Neutrophil (primary cell): ENCODE results near the gene IL17REL.
A peak's percentile ranks its signal among the peaks of the same experiment; 100 is the strongest.

ENCODE experiments used
- H3K27ac ChIP-seq: fragments of 200-600 bp; sonication (generic); 2 replicates; pipeline ENCODE4 v1.5.1; 2016; ENCODE audit warnings: mild to moderate bottlenecking, moderate library complexity
- H3K27me3 ChIP-seq: fragments of 200-600 bp; sonication (generic); 2 replicates; pipeline ENCODE4 v1.6.0; 2016; ENCODE audit warnings: mild to moderate bottlenecking
- H3K36me3 ChIP-seq: fragments of 200-600 bp; sonication (generic); 2 replicates; pipeline ENCODE4 v1.5.1; 2017
- H3K4me1 ChIP-seq, 2 experiments: fragments of 200-600 bp in 1 of 2; sonication (generic) in 1 of 2; 1 replicate in 1 of 2; 2 replicates in 1 of 2; pipeline versions ENCODE4 v1.5.1 to v1.6.1; 2013 to 2016; ENCODE audit warnings: low read depth in 1 of 2, low read length in 1 of 2, mild to moderate bottlenecking in 1 of 2, moderate library complexity in 1 of 2; ENCODE audit not compliant: control insufficient read depth in 1 of 2, insufficient read depth in 1 of 2
- H3K4me3 ChIP-seq, 2 experiments: fragments of 200-600 bp in 1 of 2; sonication (generic) in 1 of 2; 1 replicate in 1 of 2; 2 replicates in 1 of 2; pipeline ENCODE4 v1.5.1; 2013 to 2016; ENCODE audit warnings: low read depth in 1 of 2, low read length in 1 of 2, mild to moderate bottlenecking in 1 of 2, moderate library complexity in 1 of 2
- H3K9me3 ChIP-seq: fragments of 200-600 bp; sonication (generic); 2 replicates; pipeline ENCODE4 v1.5.1; 2016
- TF ChIP-seq, protein P1 (sequence below): fragments of 200-600 bp; sonication (generic); IDR thresholded peaks from 2 replicates; pipeline ENCODE4 v1.5.1; 2016; ENCODE audit warnings: antibody characterized with exemption

The IL17REL gene

DNA sequence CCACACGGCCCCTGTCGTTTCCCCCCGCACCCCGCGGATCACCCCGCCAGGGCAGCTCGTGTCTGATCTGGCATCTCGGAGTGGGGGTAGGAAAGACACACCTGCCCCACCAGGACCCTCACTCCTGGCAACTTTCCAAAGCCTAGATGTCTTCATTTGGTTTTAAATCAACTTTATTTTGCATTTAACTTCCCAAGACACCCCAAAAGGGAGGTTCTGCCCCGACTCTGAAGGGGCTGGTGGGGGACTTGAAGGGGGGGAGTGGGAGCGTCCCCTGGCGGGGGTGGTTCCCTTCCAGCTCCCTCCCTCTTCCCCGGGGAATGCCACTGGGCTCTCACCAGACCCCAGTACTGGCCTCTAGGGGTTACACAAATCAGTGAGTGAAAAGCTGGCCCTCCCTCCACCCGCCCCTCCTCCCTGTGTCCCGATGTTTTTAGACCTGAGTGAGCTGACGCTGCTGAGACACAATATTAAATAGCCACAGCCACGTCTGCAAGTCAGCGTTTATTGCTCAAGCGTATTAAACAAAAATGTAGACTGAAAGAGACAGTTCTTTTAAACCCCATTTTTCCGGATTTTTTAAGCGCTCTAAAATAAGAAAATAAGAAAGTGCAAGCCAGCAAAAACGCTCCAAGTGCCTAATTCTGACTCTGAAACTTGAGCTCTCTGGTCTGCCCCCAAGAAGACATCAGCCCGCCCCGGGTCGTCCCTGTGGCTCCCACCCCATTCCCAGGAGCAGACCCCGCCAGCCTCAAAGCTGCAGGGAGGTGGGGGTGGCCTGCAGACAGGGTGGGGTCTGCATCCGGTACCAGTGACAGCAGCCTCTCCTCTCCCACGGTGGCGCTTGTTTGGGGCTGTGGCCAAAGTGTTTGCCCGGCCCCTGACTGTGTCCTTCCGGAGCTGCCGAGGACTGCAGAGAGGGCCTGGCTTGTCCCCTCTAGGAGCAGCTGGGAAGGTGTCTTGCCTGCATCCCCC, 46.6 kb upstream of the IL17REL start:
- peaks cover 37% of the 10 kb centered on the region for H3K27me3 ChIP-seq
- H3K27ac ChIP-seq = no peak overlapping the region
- H3K4me1 ChIP-seq = peaks cover 35 to 42% of the 10 kb centered on the region in 2 experiments
- peaks cover 6% of the 10 kb centered on the region for H3K36me3 ChIP-seq
- TF ChIP-seq, protein P1, sequence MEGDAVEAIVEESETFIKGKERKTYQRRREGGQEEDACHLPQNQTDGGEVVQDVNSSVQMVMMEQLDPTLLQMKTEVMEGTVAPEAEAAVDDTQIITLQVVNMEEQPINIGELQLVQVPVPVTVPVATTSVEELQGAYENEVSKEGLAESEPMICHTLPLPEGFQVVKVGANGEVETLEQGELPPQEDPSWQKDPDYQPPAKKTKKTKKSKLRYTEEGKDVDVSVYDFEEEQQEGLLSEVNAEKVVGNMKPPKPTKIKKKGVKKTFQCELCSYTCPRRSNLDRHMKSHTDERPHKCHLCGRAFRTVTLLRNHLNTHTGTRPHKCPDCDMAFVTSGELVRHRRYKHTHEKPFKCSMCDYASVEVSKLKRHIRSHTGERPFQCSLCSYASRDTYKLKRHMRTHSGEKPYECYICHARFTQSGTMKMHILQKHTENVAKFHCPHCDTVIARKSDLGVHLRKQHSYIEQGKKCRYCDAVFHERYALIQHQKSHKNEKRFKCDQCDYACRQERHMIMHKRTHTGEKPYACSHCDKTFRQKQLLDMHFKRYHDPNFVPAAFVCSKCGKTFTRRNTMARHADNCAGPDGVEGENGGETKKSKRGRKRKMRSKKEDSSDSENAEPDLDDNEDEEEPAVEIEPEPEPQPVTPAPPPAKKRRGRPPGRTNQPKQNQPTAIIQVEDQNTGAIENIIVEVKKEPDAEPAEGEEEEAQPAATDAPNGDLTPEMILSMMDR = no peak
- peak overlapping the region; percentile 6 to 49 for H3K4me3 ChIP-seq
- no peaks in the 10 kb centered on the region for H3K9me3 ChIP-seq

- H3K27ac ChIP-seq = no peak within 1 kb of the TSS
- TF ChIP-seq, protein P1 = no peak
- peak within 1 kb of the TSS; percentile 6 to 49 for H3K4me3 ChIP-seq
- H3K36me3 ChIP-seq = no peaks in the 10 kb centered on the region
- H3K4me1 ChIP-seq = peaks cover 35 to 42% of the 10 kb centered on the region in 2 experiments
- H3K27me3 ChIP-seq = peaks cover 37% of the 10 kb centered on the region
- H3K9me3 ChIP-seq = no peaks in the 10 kb centered on the region
Measured at GRCh38 chr22:50058061-50058905, 45.7 kb upstream of the IL17REL start, which contains the start of gene TTLL8. TSS of gene TTLL8 (minus strand) at chr22:50058298.

GRCh38 chr22:50057278-50058060, 44.9 kb upstream of the IL17REL start:
- H3K9me3 ChIP-seq = no peaks in the 10 kb centered on the region

GRCh38 chr22:50056214-50056972, 43.8 kb upstream of the IL17REL start:
- H3K4me3 ChIP-seq = no peak overlapping the region
- peaks cover 30 to 32% of the 10 kb centered on the region in 2 experiments for H3K4me1 ChIP-seq
- peaks cover 37% of the 10 kb centered on the region for H3K27me3 ChIP-seq
- TF ChIP-seq, protein P1 = no peak
- no peak overlapping the region for H3K27ac ChIP-seq
- H3K9me3 ChIP-seq = no peaks in the 10 kb centered on the region
- no peaks in the 10 kb centered on the region for H3K36me3 ChIP-seq

More at GRCh38 chr22:50057278-50058060, 44.9 kb upstream of the IL17REL start:
- Histone ChIP-seq H3K27ac (no peak overlapping the region), H3K27me3 (peaks cover 37% of the 10 kb centered on the region), H3K4me1 (peaks cover 35 to 42% of the 10 kb centered on the region in 2 experiments), H3K36me3 (no peaks in the 10 kb centered on the region), H3K4me3 (no peak overlapping the region)
- TF ChIP-seq, protein P1 = no peak
